Sciatic nerve (tissue), 2 donors: Measurements from ENCODE around the gene INPP5F. TPM values are rescaled to one million over a fixed set of nuclear protein-coding genes. Genes with fewer than 3 reads are reported as not detected.
"Not testable (repeated sequence)": the region's sequence is repeated elsewhere in the genome, so short reads cannot be mapped to it uniquely, and the experiment has no call there.

Experiments used
- ATAC-seq: fragments of 200-7000 bp; cut with Tn5 transposase; one replicate; pipeline ENCODE4 v1.9.1; 2020; ENCODE audit warnings: mild to moderate bottlenecking, moderate library complexity
- DNase-seq: peaks from one replicate; pipeline ENCODE4 v3.0.0-alpha.2; 2020; ENCODE audit warnings: low spot score
- intact Hi-C: fragments of 100-400 bp; cut with DNase I; formaldehyde crosslinking; loops from one replicate; pipeline ENCODE4 v1.14.2; 2022
- total RNA-seq: library from RNA; stranded (reverse); fragmentation: NEBNext Ultra II Directional; extraction: Animal tissue kit (Norgen Biotek cat#: 25700); gene quantifications from one replicate; pipeline ENCODE4 v1.2.1, GENCODE V29; 2021
- donor health status: DM: no; HTN: no; CAD: no.
- donor health status: DM: no; HTN: no; CAD: no.

INPP5F gene
- total RNA-seq, 1 donor from 2014 or later, result 50.6 TPM

DNA sequence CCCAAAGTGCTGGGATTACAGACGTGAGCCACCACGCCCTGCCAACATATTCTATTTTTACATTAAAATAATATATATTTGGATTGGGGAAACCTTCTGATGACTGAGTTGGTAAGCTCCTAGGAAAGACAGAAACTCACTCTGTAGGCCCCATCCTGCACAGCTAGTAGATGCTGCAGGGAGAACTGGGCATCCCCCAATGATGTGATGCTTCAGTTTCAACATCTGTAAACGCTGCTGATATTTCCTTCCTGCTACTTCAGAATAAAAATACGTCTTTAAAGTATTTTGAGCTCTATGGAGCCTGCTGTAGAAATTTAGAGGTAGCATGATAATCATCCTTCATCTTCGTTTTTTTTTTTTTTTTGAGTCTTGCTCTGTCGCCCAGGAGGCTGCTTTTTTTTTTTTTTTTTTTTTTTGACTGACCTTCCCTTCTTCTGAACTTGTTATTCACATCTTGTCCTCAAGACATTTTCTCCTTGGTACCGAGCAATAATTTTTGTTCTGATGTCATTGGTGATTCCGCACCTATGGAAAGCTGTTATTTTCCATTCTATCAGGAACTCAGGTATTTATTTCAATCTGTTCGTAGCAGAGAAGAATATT lies 21.8 kb upstream of the INPP5F start:
- ATAC-seq (no peak), DNase-seq (no peak)
- intact Hi-C loops, result no loop called here

DNA sequence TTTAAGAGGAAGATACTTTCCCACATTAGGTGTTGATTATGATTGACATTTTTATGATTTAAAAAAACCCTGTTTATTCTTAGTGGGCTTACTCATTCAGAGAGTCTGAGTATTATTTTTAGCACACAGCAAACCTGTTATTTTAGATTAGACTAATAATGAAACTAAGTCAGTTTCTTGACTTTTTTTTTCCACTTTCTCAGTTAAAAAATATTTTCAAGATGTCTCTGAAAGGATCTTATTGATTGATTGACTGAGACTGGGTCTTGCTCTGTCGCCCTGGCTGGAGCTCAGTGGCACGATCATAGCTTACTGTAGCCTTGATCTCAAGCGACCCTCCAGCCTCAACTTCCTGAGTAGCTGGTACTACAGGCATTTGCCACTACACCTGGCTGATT lies 20.4 kb upstream of the INPP5F start:
- intact Hi-C loops, result no loop called here
- no peak for ATAC-seq

DNA sequence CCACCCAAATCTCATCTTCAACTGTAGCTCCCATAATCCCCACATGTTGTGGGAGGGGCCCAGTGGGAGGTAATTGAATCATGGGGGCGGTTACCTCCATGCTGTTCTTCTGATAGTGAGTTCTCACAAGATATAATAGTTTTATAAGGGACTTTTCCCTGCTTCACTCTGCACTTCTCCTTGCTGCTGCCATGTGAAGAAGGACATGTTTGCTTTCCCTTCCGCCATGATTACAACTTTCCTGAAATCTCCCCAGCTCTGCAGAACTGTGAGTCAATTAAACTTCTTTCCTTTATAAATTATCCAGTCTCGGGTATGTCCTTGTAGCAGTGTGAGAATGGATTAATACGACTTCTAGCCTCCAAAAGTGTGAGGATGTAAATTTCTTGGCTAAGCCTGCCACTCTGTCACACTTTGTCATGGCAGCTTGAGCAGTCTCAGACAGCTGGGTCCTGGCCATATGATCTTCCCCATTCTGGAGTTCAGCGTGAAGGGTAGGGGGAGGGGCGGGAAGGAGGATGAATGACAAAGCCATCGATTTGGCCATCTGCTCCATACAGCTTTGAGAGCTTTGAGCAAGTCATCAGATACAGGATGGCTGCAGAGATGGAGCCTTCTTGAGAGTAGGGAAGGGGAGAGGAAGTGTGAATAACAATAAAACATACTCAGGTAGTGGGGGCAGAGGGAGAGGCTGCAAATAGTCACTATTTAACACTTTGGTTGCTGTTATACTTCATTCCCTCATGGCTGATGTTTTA lies 19.1 kb upstream of the INPP5F start:
- ATAC-seq, result no peak
- no peak for DNase-seq
- intact Hi-C loops, result no loop called here

More for the DNA sequence above, 20.4 kb upstream of the INPP5F start:
- DNase-seq, result no peak

DNA sequence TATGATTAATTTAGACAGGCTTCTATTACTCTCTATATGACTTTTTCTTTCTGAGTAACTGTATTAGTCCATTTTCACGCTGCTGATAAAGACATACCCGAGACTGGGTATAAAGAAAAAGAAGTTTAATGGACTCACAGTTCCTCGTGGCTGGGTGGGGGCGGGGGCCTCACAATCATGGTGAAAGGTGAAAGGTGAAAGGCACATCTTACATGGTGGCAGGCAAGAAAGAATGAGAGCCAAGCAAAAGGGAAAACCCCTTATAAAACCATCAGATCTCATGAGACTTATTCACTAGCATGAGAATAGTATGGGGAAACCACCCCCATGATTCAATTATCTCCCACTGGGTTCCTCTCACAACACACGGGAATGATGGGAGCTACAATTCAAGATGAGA lies 18.5 kb upstream of the INPP5F start:
- DNase-seq, ATAC-seq, intact Hi-C loops: not testable (repeated sequence)

DNA sequence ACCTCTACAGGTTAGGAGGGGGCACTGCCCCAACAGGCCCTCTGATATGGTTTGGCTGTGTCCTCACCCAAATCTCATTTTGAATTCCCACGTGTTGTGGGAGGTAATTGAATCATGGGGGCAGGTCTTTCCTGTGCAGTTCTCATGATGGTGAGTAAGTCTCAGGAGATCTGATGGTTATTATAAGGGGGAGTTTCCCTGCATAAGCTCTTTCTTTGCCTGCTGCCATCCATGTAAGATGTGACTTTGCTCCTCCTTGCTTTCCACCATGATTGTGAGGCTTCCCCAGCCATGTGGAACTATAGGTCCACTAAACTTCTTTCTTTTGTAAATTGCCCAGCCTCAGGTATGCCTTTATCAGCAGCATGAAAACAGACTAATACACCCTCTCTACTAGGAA lies 14.9 kb upstream of the INPP5F start:
- DNase-seq, intact Hi-C loops, ATAC-seq: not testable (repeated sequence)

DNA sequence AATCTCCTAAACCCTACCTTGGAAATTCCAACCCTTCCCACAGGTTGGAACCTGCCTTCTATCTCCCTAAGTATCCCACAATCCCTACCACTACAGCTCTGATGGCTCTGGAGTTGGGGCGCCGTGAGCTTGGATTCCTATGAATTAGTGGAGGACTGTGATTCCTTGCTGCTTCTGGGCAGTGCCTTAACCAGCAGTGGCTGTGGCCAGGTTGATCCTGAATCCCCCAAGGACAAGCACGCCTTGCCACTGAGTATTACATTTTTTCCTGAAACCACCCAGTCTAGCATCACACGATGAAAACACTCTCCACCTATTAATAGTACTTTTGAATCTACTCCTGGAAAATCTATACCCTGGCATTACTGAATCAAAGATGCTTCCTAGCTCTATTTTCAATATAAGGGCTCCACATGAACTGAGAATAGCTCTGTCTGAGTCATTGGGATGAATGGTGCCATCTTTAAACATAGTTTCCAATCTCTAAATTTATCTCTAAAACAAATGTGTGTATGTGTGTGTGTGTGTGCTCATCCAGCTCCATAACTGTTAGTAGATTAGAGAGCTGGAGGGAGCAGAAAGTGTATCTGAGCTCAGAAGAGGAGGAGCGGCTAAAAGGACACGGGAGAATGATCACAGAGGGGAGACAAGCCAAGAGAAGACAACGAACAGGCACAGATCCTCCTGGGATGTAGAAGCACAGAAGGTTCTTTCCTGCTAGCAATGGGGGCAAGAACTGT lies 11.9 kb upstream of the INPP5F start:
- DNase-seq (no peak), ATAC-seq (no peak)
- intact Hi-C loops, result no loop called here

DNA sequence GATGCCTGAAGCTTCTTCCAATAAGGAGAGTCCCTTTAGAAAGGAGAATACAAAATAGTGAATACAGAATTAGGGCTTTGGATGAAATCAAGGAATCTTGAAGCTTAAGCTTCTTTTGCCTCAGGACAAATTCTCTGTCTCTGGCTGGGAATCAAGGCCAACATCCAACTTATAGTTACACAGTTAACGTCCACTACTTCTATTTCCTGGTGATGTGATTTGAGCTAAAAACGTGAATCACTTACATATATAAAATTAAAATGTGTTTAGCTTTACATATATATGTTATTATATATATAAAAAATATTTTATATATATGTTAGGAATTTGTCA lies 11.4 kb upstream of the INPP5F start:
- DNase-seq (no peak), ATAC-seq (no peak)
- intact Hi-C loops, result no loop called here

DNA sequence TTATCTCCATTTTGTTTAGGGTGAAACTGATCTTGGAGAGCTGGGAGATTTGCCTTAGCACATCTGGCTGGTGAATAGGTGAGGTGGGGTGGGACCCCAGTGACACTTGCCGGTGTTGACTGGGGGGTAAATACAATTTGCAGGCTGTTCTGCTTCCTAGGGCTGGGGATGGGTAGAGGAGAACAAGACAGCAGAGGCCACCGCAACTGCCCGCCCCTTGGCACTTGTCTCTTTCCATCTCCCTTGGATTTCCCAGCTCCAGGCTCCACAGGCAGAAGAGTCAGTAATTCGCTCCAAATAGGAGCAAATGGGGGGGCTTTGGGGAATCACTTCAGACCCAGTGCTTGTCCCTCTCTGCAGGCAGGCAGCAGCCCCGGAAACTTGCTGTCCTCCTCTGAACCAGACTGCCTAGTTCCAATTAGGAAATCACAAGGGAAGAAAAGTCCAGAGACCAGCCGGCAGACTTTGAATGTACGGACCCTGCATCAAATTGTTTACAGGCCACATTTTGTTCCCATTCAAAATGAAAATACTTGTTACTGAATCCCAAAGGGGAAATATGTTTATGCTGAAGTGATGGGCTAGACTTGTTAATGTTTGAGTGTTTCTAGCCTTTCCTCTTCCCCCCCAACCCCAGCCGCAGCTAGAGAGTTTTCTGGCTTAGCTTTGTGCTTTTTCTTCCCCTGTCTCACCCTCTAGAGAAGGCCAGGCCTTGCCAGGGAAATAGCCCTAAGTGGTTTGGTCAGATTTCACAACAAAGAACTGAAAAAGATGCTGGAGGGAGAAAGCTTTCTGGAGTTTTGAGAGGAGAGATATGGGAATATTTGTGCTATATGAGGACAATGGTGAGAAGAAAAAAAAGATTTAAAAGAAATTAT lies 10.0 kb upstream of the INPP5F start:
- intact Hi-C loops, result no loop called here
- ATAC-seq, result peak; percentile 82
- DNase-seq, result no peak

DNA sequence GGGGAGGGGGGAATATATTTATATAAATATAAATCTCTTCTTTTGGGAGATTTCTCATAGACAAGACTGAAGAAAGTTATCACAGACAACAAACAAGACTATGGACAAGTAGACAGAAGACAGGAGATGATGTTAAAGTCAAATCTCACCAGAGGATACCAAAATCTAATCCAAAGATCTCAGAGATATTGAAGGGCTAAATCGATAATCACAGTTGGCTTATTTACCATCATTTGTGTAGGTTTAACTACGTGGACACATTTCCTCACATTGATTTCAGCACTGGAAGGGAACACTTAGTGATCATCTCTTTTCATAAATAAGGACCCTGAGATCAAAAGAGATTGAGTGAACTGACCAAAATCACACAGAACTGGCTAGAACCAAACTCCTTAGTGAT lies 2.7 kb upstream of the INPP5F start:
- intact Hi-C loops, result no loop called here
- DNase-seq, result no peak
- no peak for ATAC-seq

DNA sequence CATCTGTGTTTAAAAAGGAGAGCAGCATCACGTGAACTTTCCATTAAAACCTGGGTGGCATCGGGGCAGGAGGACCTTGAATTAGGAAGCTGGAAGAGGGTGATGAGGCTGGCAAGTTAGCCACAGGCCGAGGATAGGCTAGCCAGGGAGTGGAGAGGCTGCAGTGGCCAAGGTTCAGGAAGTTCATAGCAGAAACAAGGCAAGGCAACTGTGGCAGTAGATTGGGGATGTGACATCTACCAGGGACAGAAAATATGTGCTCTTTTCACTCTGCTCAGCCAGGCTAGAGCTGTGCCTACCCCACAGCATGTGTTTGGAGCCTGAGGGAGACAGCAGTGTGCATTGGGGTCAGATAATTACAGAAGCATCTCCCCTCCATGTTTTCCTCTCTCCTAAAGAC lies 2.2 kb upstream of the INPP5F start:
- ATAC-seq (no peak), DNase-seq (no peak)
- intact Hi-C loops, result no loop called here

DNA sequence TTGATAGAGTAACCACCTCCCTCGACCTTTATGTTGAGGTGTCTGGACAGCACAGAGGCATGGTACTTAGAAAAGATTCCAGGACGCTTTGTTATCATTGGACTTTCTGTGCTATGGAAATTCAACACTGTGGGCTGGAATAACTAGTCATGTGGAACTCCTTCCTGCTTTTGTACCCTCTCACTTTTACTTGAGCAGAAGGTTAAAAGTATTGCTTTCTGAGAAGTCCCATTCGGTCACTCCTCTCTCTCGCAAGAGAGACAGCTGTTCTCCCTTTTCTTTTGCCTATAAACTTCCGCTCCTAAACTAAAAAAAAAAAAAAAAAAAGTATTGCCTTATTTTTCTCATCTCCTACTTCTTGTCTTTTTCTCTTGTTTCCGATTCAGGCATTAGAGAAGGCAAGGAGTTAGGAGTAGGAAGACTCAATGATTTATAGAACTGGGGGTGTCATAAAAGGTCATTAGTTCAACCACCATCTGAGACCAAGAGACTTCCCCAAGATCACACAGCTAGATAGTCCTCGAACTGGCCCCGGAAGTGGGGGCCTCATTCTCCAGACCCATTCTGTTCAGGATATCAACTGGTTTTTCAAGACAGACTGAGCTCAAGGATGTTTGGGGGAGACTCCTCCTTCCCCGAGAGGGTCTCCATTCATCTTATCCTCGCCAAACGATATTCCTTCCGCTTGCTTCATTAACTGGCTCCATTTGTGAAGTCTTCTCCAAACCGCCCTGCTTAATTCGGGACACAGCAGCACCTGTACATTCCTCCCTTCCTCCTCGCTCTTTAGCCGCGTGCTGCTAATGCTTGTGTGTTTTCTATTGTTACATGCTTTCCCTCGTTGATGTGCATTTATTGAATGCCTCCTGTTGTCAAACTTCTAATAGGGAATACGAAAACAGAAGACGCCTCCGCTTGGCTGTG lies 995 bp upstream of the INPP5F start:
- intact Hi-C loops, result no loop called here
- ATAC-seq (peak; percentile 2), DNase-seq (no peak)

DNA sequence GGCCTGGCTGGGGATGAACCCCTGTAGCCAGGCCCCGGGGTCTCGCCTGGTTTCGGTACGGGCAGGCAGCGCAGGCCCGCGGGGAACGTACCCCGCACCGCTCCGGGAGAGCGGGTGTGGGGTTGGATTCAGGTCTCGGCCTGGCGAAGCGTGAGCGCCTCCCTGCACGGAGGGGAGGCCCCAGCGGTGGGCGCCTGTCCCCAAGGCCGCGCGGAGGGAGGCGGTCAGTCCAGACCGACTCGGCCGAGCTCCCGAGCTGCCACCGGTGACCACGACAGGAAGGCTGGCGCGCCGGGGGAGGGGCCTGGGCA lies 378 bp upstream of the INPP5F start:
- intact Hi-C loops, result no loop called here
- ATAC-seq, result no peak
- no peak for DNase-seq

DNA sequence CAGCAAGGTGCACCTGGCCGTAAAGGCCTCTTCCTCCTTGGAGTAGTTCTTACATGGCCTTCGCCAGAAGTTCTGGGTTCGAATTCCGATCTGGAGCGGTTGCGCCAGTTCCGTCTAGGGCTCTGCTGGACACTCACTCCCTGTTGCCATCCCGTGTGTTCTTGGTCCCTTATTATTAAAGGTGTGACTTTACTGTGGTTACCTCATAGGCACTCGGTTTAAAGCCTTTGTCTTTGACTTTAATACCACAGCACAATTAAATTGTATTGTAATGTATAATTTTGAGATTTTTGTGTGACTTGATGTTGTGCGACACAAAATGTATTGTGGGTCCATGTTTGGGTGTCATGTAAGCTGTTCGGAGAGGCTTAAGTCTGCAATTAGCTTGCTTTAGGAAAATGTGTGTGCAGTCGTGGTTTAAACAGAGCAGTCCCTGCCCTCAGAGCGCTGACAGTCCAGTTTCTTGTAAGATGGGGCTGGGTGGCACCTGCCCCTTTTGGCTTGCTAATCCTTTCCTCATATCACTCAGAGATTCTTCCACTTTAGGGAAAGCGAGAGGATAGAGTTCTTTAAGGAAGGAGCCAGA lies 919 bp downstream of the INPP5F start:
- DNase-seq, result no peak
- intact Hi-C loops, result no loop called here
- ATAC-seq, result no peak

DNA sequence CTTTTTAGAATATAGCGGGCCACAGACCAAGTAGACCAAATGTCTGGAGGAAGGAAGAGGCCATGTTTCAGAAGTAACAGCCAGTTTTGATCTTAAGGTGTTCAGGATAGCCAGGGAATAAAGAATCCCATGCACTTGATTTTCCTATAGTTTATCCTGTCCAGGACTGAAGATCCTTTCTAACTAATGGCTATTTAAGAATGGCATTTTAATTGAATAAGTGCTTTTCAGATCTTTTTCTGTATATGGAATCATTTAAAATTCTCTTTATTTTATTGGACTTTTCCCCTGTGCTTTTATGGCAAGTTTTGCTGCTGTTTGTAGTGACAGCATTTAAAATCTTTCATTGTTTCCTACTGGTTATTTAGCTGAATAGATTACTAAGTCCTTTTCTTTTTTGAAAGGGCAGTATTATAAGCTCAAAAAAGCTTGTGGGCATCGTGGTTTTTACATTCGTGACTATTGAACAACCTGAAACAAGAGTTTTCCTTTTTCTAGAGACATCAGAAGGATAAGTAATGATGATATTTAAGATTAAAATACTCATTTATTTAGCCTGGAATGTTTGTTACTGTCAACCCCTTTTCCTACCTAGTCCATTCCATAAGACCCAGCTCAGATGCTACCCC lies 2.4 kb downstream of the INPP5F start:
- DNase-seq (no peak), ATAC-seq (no peak)
- intact Hi-C loops, result no loop called here

DNA sequence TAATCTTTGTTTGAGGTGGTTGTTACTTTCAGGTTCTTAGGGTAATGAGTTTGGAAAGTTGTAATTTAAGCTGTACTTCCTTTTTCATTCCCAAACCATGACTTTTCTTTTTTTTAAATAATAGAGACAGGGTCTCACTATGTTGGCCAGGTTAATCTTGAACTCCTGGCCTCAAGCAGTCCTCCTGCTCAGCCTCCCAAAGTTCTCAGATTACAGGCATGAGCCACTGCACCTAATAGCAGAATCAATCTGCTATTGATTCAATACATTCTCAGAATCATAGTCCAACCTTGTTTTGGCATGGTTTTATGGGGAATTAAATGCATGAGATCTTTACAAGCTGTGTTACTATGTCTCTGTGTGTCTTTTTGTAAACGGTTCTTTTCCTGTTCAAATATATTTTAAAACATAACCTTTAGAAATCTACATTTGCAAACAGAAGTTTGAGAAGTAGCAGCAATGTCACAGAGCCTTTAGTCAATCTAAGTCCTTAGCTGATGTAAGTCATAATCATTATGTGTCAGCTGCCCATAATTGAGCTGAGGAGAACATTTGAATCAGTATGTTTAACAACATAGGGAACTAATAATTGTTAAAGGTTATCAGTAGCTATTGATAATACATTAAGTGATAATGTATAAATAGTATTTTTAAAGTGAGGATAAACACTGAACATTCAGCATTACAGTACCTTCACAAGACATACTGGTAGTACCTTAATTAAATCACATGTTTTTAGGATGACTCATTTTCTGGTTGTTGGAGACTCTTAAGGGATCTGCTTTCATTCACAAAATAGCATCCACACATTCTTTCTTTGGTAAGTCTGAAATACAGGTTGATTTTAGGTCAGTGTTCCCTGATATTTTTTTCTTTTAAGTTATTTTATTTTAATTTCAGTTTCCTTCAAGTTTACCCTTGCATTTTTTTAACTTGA lies 8.8 kb downstream of the INPP5F start:
- DNase-seq, result no peak
- intact Hi-C loops, result no loop called here
- ATAC-seq, result no peak

DNA sequence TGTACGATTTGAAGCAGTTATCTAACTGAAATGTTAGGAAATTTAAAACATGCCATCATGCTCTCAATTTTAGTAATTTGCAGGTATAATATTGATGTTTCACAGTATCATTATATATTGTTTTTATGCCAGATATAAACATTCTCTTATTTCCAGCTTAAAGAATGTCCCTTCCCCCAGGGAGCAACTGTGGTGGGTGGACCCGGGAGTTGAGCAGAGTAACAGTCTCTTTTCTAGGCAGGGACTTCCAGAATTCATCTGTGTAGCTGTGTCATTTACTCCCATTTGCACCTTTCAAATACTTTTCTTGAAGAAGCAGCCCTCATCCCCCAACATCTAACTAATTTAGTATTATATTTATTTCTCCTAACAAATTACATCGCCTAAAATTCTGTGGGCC lies 9.6 kb downstream of the INPP5F start:
- no peak for ATAC-seq
- intact Hi-C loops, result no loop called here
- no peak for DNase-seq

DNA sequence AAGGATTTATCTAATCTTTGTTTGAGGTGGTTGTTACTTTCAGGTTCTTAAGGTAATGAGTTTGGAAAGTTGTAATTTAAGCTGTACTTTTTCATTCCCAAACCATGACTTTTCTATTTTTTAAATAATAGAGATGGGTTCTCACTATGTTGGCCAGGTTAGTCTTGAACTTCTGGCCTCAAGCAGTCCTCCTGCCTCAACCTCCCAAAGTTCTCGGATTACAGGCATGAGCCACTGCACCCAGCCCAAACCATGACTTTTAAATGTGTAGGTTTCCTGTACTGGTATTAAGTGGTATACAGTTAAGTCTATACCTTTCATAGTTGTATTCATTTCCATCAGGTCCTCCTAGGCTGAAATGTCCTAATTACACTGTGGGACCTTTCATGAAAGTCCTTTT lies 10.4 kb downstream of the INPP5F start:
- DNase-seq, result no peak
- intact Hi-C loops, result no loop called here
- no peak for ATAC-seq
